Measurements from ENCODE around the gene TULP1. TPM values are rescaled to one million over a fixed set of nuclear protein-coding genes. Genes with fewer than 3 reads are reported as not detected.

TULP1 gene
- total RNA-seq, 1 experiment from 2014 or later = not detected

GRCh38 chr6:35496841-35497570, 15.7 kb downstream of the TULP1 start, which contains the start of gene TEAD3:
Gene TEAD3, minus strand, starts transcription at chr6:35497079.
- DNase-seq (ENCODE audit: low read depth) = peak; percentile 84

GRCh38 chr6:35496036-35496840, 16.5 kb downstream of the TULP1 start:
- DNase-seq (ENCODE audit: low read depth) = peak; percentile 66

GRCh38 chr6:35495258-35496035, 17.2 kb downstream of the TULP1 start:
- no peak for DNase-seq (ENCODE audit: low read depth)

- no peak for DNase-seq (ENCODE audit: low read depth)
Observed at GRCh38 chr6:35494161-35494563, 18.5 kb downstream of the TULP1 start.

GRCh38 chr6:35493307-35493983, 19.3 kb downstream of the TULP1 start:
- DNase-seq (ENCODE audit: low read depth) = no peak

- no peak for DNase-seq (ENCODE audit: low read depth)
Observed at GRCh38 chr6:35492974-35493284, 19.8 kb downstream of the TULP1 start.

- no peak for DNase-seq (ENCODE audit: low read depth)
Observed at GRCh38 chr6:35492258-35492973, 20.3 kb downstream of the TULP1 start.

- no peak for DNase-seq (ENCODE audit: low read depth)
Observed at GRCh38 chr6:35491558-35492257, 21.0 kb downstream of the TULP1 start.

- no peak for DNase-seq (ENCODE audit: low read depth)
Observed at GRCh38 chr6:35490821-35491557, 21.7 kb downstream of the TULP1 start.

- DNase-seq (ENCODE audit: low read depth) = peak; percentile 42
Observed at GRCh38 chr6:35489995-35490791, 22.5 kb downstream of the TULP1 start.

- DNase-seq (ENCODE audit: low read depth) = no peak
Observed at GRCh38 chr6:35489066-35489465, 23.6 kb downstream of the TULP1 start.

- DNase-seq (ENCODE audit: low read depth) = no peak
Observed at GRCh38 chr6:35488517-35488862, 24.2 kb downstream of the TULP1 start.

- DNase-seq (ENCODE audit: low read depth) = peak; percentile 67
Observed at GRCh38 chr6:35487658-35488516, 24.8 kb downstream of the TULP1 start.

GRCh38 chr6:35486005-35486925, 26.4 kb downstream of the TULP1 start:
- DNase-seq (ENCODE audit: low read depth) = no peak

- DNase-seq (ENCODE audit: low read depth) = peak; percentile 53
Observed at GRCh38 chr6:35485402-35485877, 27.3 kb downstream of the TULP1 start.

GRCh38 chr6:35484921-35485392, 27.7 kb downstream of the TULP1 start:
- peak; percentile 71 for DNase-seq (ENCODE audit: low read depth)

Measured in Daoy (cell line).